ENCODE measurements around the gene H1-8. TPM values are rescaled to one million over a fixed set of nuclear protein-coding genes. Genes with fewer than 3 reads are reported as not detected.

H1-8 gene
- total RNA-seq, 1 donor = not detected

Small RNAs within 50 kb of the gene (small RNA-seq; reads per million reads assigned to genes)
- gene RN7SL752P = not detected

Other genes with a start within 250 kb of the H1-8 start
- gene EFCAB12, start 114.5 kb upstream of the H1-8 start, total RNA-seq = 0.27 TPM
- 32.9 TPM for gene MBD4, start 103.2 kb upstream of the H1-8 start, total RNA-seq
- 42.3 TPM for gene IFT122, start 103.0 kb upstream of the H1-8 start, total RNA-seq
- gene RHO, start 14.5 kb upstream of the H1-8 start, total RNA-seq = under 0.01 TPM
- 357 TPM for gene PLXND1, start 63.5 kb downstream of the H1-8 start, total RNA-seq

Measured in hematopoietic multipotent progenitor cell (in vitro differentiated cells).